Glutamatergic neuron (in vitro differentiated cells): ENCODE data around the gene CYP39A1. TPM values are rescaled to one million over a fixed set of nuclear protein-coding genes. Genes with fewer than 3 reads are reported as not detected.
"Not testable (repeated sequence)": the region's sequence is repeated elsewhere in the genome, so short reads cannot be mapped to it uniquely, and the experiment has no call there.

ENCODE experiments used
- DNase-seq: peaks from one replicate; pipeline ENCODE4 v3.0.0; 2022
- H3K27ac Mint-ChIP-seq: one replicate; pipeline ENCODE4 v1.8.0; 2020; ENCODE audit warnings: mild to moderate bottlenecking, mixed read lengths, inconsistent platforms; ENCODE audit not compliant: unreplicated experiment
- H3K27me3 Mint-ChIP-seq: one replicate; pipeline ENCODE4 v1.8.0; 2020; ENCODE audit warnings: mild to moderate bottlenecking, moderate library complexity, mixed read lengths, inconsistent platforms; ENCODE audit not compliant: unreplicated experiment
- H3K36me3 Mint-ChIP-seq: one replicate; pipeline ENCODE4 v1.8.0; 2020; ENCODE audit warnings: mild to moderate bottlenecking, mixed read lengths, inconsistent platforms; ENCODE audit not compliant: unreplicated experiment
- H3K4me1 Mint-ChIP-seq: one replicate; pipeline ENCODE4 v1.8.0; 2020; ENCODE audit warnings: mild to moderate bottlenecking, low read depth, mixed read lengths, inconsistent platforms; ENCODE audit not compliant: unreplicated experiment
- H3K4me3 Mint-ChIP-seq: one replicate; pipeline ENCODE4 v1.8.0; 2020; ENCODE audit warnings: mild to moderate bottlenecking, mixed read lengths, inconsistent platforms; ENCODE audit not compliant: unreplicated experiment
- H3K9me3 Mint-ChIP-seq: one replicate; pipeline ENCODE4 v1.8.0; 2020; ENCODE audit warnings: mild to moderate bottlenecking, moderate library complexity, mixed read lengths, inconsistent platforms; ENCODE audit not compliant: unreplicated experiment
- total RNA-seq: library from RNA; stranded (reverse); fragmentation: NEBNext Ultra II Directional; extraction: Animal tissue kit (Norgen Biotek cat#: 25700); gene quantifications from one replicate; pipeline ENCODE4 v1.2.1, GENCODE V29; 2021; ENCODE audit not compliant: unreplicated experiment
- TF ChIP-seq, protein P1 (sequence below): fragments of 200-600 bp; sonication (generic); IDR thresholded peaks from one replicate; pipeline ENCODE4 v1.5.0; 2021; ENCODE audit not compliant: partially characterized antibody, unreplicated experiment

Gene CYP39A1
- total RNA-seq, 1 donor from 2014 or later, result 0.17 TPM

DNA sequence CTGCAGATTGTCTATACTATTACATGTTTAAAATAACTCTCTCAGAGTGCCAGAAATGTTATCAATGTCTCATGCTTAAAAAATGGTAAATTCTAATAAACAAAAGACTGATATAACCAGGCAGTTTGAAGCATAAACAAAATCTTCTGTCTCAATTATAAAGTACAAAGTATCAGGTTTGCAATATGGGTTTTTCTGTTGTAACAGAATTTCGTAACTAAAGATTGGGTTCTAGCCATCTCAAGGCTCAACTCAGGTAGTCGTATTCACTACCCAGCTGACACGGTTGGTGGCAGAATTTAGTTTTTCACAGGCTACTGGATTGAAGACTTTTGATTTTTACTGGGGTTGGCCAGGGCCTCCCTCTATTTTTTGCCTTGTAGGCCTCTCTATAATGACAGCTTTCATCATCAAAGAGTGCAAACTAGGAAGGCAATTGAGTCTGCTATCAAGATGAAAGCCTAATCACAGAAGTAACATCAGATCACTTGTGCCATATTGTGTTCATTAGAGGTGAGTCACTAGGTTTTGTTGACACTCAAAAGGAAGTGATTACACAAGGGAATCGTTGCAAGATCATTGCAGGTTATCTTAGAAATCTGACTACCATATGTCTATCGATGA, 3.6 kb downstream of the CYP39A1 start:
- TF ChIP-seq, protein P1, sequence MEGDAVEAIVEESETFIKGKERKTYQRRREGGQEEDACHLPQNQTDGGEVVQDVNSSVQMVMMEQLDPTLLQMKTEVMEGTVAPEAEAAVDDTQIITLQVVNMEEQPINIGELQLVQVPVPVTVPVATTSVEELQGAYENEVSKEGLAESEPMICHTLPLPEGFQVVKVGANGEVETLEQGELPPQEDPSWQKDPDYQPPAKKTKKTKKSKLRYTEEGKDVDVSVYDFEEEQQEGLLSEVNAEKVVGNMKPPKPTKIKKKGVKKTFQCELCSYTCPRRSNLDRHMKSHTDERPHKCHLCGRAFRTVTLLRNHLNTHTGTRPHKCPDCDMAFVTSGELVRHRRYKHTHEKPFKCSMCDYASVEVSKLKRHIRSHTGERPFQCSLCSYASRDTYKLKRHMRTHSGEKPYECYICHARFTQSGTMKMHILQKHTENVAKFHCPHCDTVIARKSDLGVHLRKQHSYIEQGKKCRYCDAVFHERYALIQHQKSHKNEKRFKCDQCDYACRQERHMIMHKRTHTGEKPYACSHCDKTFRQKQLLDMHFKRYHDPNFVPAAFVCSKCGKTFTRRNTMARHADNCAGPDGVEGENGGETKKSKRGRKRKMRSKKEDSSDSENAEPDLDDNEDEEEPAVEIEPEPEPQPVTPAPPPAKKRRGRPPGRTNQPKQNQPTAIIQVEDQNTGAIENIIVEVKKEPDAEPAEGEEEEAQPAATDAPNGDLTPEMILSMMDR, result no peak
- Mint-ChIP-seq H3K4me1 (peaks cover 4% of the 10 kb centered on the region), H3K4me3 (no peak overlapping the region), H3K27ac (no peak overlapping the region), H3K27me3 (peaks cover 4% of the 10 kb centered on the region), H3K9me3 (no peaks in the 10 kb centered on the region), H3K36me3 (no peaks in the 10 kb centered on the region)
- no peak for DNase-seq

DNA sequence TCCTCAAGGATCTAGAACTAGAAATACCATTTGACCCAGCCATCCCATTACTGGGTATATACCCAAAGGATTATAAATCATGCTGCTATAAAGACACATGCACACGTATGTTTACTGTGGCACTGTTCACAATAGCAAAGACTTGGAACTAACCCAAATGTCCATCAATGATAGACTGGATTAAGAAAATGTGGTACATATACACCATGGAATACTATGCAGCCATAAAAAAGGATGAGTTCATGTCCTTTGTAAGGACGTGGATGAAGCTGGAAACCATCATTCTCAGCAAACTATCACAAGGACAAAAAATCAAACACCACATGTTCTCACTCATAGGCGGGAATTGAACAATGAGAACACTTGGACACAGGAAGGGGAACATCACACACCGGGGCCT, 4.5 kb downstream of the CYP39A1 start:
- not testable (repeated sequence) for H3K27ac Mint-ChIP-seq, DNase-seq, H3K4me3 Mint-ChIP-seq, H3K27me3 Mint-ChIP-seq, H3K4me1 Mint-ChIP-seq, H3K9me3 Mint-ChIP-seq, H3K36me3 Mint-ChIP-seq

DNA sequence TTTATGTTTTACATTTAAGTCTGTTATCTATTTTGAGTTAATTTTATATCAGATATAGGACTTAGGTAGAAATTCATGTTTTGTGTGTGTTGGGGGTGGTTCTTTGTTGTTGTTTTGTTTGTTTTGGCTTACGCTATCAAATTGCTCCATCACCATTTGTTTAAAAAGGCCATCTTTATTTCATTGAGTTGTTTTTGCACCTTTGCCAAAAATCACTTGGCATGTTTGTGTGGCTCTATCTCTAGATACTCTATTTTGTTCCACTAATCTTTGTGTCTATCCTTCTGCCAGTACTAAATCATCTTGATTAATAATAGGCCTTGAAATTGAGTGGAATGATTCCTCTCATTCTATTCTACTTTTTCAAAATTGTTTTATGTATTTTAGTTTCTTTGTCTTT, 7.4 kb downstream of the CYP39A1 start:
- DNase-seq, result no peak
- Mint-ChIP-seq H3K36me3 (no peaks in the 10 kb centered on the region), H3K9me3 (no peaks in the 10 kb centered on the region), H3K27me3 (no peaks in the 10 kb centered on the region), H3K4me1 (no peaks in the 10 kb centered on the region), H3K4me3 (no peak overlapping the region), H3K27ac (no peak overlapping the region)
- TF ChIP-seq, protein P1, result no peak

DNA sequence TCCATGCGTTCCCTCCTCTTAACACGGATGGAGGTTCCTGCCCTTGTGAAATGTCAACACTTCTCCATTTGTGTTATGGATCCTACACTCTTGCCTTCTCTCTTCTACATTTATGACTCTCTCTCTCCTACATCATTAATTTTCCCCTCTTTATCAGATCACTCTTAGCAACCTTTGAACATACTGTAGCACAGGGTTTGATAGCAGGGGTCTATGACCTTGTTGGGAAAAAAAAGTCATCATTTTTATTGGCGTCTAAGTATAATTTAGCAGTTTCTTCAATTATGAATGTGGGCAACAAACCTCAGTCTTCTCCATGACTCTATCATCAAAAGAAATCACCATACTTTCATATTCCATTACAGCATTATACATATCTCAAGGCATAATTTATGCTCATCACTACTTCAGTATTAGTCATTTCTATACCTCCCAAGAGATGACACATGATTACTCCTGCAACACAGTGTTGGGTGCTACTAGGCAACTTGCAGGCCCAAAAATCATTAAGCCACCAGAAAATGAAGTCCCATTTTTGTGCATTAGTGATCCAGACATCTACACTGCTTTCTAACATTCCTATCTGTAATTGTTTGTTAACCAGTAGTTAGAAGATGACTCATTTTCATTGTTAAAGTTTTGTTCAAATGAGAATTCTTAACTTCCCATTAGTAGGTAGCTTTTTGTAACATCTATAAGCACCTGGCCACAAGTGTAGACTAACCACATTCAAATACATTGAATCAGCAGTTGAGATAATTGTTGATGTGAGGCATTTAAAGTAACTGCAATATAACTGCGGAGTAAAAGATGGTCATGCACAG, 9.5 kb downstream of the CYP39A1 start:
- Mint-ChIP-seq H3K27ac (no peak overlapping the region), H3K9me3 (no peaks in the 10 kb centered on the region), H3K27me3 (no peaks in the 10 kb centered on the region), H3K36me3 (no peaks in the 10 kb centered on the region), H3K4me1 (peaks cover 2% of the 10 kb centered on the region), H3K4me3 (no peak overlapping the region)
- TF ChIP-seq, protein P1, result no peak
- DNase-seq, result no peak

DNA sequence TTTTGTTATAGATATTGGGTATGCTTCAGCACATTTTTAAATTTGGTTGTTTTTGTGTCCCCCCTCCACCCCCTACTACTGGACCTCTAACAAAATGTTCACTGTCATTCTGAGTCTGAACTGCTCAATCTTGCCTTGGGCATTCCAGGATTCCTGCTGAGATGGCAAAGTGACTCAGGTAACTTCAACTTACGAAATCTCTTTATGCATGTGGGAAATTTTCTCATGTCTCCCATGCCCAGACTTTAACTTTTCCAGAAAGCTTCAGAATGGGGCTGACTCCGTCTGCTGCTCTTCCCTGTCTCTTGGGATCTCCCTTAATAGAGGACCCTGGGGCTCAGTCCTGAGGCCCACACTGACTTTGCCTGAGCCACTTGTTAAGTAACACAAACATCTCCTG, 14.0 kb downstream of the CYP39A1 start:
- no peaks in the 10 kb centered on the region for H3K27me3 Mint-ChIP-seq
- H3K36me3 Mint-ChIP-seq, result no peaks in the 10 kb centered on the region
- peaks cover 2% of the 10 kb centered on the region for H3K4me1 Mint-ChIP-seq
- TF ChIP-seq, protein P1, result no peak
- no peaks in the 10 kb centered on the region for H3K9me3 Mint-ChIP-seq
- H3K4me3 Mint-ChIP-seq, result no peak overlapping the region
- DNase-seq, result no peak
- no peak overlapping the region for H3K27ac Mint-ChIP-seq
